Measurements from ENCODE around the gene CCDC112. TPM values are rescaled to one million over a fixed set of nuclear protein-coding genes. Genes with fewer than 3 reads are reported as not detected.
A peak's percentile ranks its signal among the peaks of the same experiment; 100 is the strongest.

CCDC112 gene
- total and polyA plus RNA-seq, 2 donors from 2014 or later = 3.8 to 6.5 TPM

- intact Hi-C loops (cut with DNase I) = no loop called here
- no peak overlapping the region for H3K27ac ChIP-seq (ENCODE audit: low read depth in 2 of 2, low read length in 2 of 2)
- H3K9ac ChIP-seq (ENCODE audit: low read length in 3 of 3) = no peak overlapping the region
- H3K4me1 ChIP-seq (ENCODE audit: control insufficient read depth in 2 of 3, insufficient read depth in 2 of 3, low read depth in 1 of 3, low read length in 3 of 3) = peaks cover 0 to 4% (median 0%) of the 10 kb centered on the region in 3 donors
- H3K9me3 ChIP-seq (ENCODE audit: control insufficient read depth in 2 of 3, insufficient read depth in 1 of 3, low read length in 3 of 3) = no peaks in the 10 kb centered on the region
- no peak for TF ChIP-seq CTCF (IDR thresholded peaks at IDR 0.05; ENCODE audit: borderline replicate concordance, extremely low read depth, insufficient read depth)
- no peaks in the 10 kb centered on the region for H3K27me3 ChIP-seq (ENCODE audit: control insufficient read depth, insufficient read depth, low read length)
- peaks cover 0 to 2% (median 0%) of the 10 kb centered on the region in 3 donors for H3K36me3 ChIP-seq (ENCODE audit: control insufficient read depth in 2 of 3, insufficient read depth in 3 of 3, low read length in 3 of 3)
- FAIRE-seq (no peak), DNase-seq (no peak)
- no peak overlapping the region for H3K4me3 ChIP-seq (ENCODE audit: low read length in 3 of 3)
Observed at GRCh38 chr5:115267617-115268016, 28.8 kb downstream of the CCDC112 start.

GRCh38 chr5:115265220-115265619 lies 31.2 kb downstream of the CCDC112 start:
- Histone ChIP-seq H3K27ac (ENCODE audit: low read depth in 2 of 2, low read length in 2 of 2) (no peak overlapping the region), H3K4me3 (ENCODE audit: low read length in 3 of 3) (no peak overlapping the region), H3K36me3 (ENCODE audit: control insufficient read depth in 2 of 3, insufficient read depth in 3 of 3, low read length in 3 of 3) (no peaks in the 10 kb centered on the region), H3K9me3 (ENCODE audit: control insufficient read depth in 2 of 3, insufficient read depth in 1 of 3, low read length in 3 of 3) (no peaks in the 10 kb centered on the region), H3K27me3 (ENCODE audit: control insufficient read depth, insufficient read depth, low read length) (no peaks in the 10 kb centered on the region), H3K4me1 (ENCODE audit: control insufficient read depth in 2 of 3, insufficient read depth in 2 of 3, low read depth in 1 of 3, low read length in 3 of 3) (peaks cover 0 to 9% (median 8%) of the 10 kb centered on the region in 3 donors), H3K9ac (ENCODE audit: low read length in 3 of 3) (no peak overlapping the region)
- peak in 1 of 5 donors; percentile 68 for DNase-seq
- no peak for TF ChIP-seq CTCF (IDR thresholded peaks at IDR 0.05; ENCODE audit: borderline replicate concordance, extremely low read depth, insufficient read depth)
- no peak for FAIRE-seq
- intact Hi-C loops (cut with DNase I) = no loop called here

- no peaks in the 10 kb centered on the region for H3K9me3 ChIP-seq (ENCODE audit: control insufficient read depth in 2 of 3, insufficient read depth in 1 of 3, low read length in 3 of 3)
- DNase-seq (peak in 1 of 5 donors; percentile 78), FAIRE-seq (no peak)
- no peak overlapping the region for H3K9ac ChIP-seq (ENCODE audit: low read length in 3 of 3)
- TF ChIP-seq CTCF (IDR thresholded peaks at IDR 0.05; ENCODE audit: borderline replicate concordance, extremely low read depth, insufficient read depth) = no peak
- no peaks in the 10 kb centered on the region for H3K36me3 ChIP-seq (ENCODE audit: control insufficient read depth in 2 of 3, insufficient read depth in 3 of 3, low read length in 3 of 3)
- no peak overlapping the region for H3K27ac ChIP-seq (ENCODE audit: low read depth in 2 of 2, low read length in 2 of 2)
- no peaks in the 10 kb centered on the region for H3K27me3 ChIP-seq (ENCODE audit: control insufficient read depth, insufficient read depth, low read length)
- intact Hi-C loops (cut with DNase I) = no loop called here
- H3K4me3 ChIP-seq (ENCODE audit: low read length in 3 of 3) = no peak overlapping the region
- H3K4me1 ChIP-seq (ENCODE audit: control insufficient read depth in 2 of 3, insufficient read depth in 2 of 3, low read depth in 1 of 3, low read length in 3 of 3) = peaks cover 0 to 9% (median 8%) of the 10 kb centered on the region in 3 donors
Observed at GRCh38 chr5:115264786-115265185, 31.7 kb downstream of the CCDC112 start.

GRCh38 chr5:115263078-115263380 lies 33.4 kb downstream of the CCDC112 start:
- FAIRE-seq (no peak), DNase-seq (no peak)
- Histone ChIP-seq H3K4me3 (ENCODE audit: low read length in 3 of 3) (peak overlapping the region; percentile 82 to 97 (median 85)), H3K9me3 (ENCODE audit: control insufficient read depth in 2 of 3, insufficient read depth in 1 of 3, low read length in 3 of 3) (no peaks in the 10 kb centered on the region), H3K27me3 (ENCODE audit: control insufficient read depth, insufficient read depth, low read length) (no peaks in the 10 kb centered on the region), H3K4me1 (ENCODE audit: control insufficient read depth in 2 of 3, insufficient read depth in 2 of 3, low read depth in 1 of 3, low read length in 3 of 3) (peaks cover 0 to 9% (median 8%) of the 10 kb centered on the region in 3 donors), H3K36me3 (ENCODE audit: control insufficient read depth in 2 of 3, insufficient read depth in 3 of 3, low read length in 3 of 3) (no peaks in the 10 kb centered on the region), H3K9ac (ENCODE audit: low read length in 3 of 3) (peak overlapping the region; percentile 28 to 80 (median 74)), H3K27ac (ENCODE audit: low read depth in 2 of 2, low read length in 2 of 2) (peak overlapping the region; percentile 36 to 71)
- TF ChIP-seq CTCF (IDR thresholded peaks at IDR 0.05; ENCODE audit: borderline replicate concordance, extremely low read depth, insufficient read depth) = no peak
- intact Hi-C loops (cut with DNase I) = no loop called here

Data from kidney (tissue), 14 donors.